ENCODE measurements around the gene CCDC28A.

CCDC28A gene

DNA sequence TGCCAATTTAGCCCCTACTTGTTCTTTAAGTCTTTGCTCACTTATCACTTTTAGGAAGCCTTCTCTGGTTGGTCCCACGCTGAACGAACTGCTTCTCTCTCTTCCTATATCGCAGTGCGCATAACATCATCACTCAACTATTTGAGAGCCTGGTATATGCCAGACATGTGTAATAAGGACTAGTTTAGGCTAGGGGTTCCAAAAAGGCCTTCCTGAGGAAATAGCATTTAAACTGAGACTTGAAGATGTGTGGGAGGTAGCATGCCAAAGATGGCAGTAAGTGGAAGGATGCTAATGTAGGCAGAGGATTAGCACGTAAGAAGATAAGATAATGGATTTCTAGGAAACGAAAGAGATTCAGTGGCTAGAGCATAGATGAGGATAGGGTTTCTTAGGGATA, 4.8 kb downstream of the CCDC28A start:
- Mint-ChIP-seq H3K4me3 (no peak overlapping the region), H3K36me3 (ENCODE audit: low read depth) (peaks cover 18% of the 10 kb centered on the region), H3K4me1 (peaks cover 10% of the 10 kb centered on the region), H3K27ac (no peak overlapping the region), H3K9me3 (no peaks in the 10 kb centered on the region), H3K27me3 (ENCODE audit: low read depth, poor library complexity) (no peaks in the 10 kb centered on the region)
- no peak for DNase-seq
- TF ChIP-seq, protein P1, sequence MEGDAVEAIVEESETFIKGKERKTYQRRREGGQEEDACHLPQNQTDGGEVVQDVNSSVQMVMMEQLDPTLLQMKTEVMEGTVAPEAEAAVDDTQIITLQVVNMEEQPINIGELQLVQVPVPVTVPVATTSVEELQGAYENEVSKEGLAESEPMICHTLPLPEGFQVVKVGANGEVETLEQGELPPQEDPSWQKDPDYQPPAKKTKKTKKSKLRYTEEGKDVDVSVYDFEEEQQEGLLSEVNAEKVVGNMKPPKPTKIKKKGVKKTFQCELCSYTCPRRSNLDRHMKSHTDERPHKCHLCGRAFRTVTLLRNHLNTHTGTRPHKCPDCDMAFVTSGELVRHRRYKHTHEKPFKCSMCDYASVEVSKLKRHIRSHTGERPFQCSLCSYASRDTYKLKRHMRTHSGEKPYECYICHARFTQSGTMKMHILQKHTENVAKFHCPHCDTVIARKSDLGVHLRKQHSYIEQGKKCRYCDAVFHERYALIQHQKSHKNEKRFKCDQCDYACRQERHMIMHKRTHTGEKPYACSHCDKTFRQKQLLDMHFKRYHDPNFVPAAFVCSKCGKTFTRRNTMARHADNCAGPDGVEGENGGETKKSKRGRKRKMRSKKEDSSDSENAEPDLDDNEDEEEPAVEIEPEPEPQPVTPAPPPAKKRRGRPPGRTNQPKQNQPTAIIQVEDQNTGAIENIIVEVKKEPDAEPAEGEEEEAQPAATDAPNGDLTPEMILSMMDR (IDR thresholded peaks at IDR 0.05) = no peak

GRCh38 chr6:138782243-138782642, 8.7 kb downstream of the CCDC28A start:
- Mint-ChIP-seq H3K9me3 (no peaks in the 10 kb centered on the region), H3K27me3 (ENCODE audit: low read depth, poor library complexity) (no peaks in the 10 kb centered on the region), H3K36me3 (ENCODE audit: low read depth) (peaks cover 28% of the 10 kb centered on the region), H3K4me3 (no peak overlapping the region), H3K27ac (no peak overlapping the region), H3K4me1 (peaks cover 3% of the 10 kb centered on the region)
- DNase-seq = no peak
- TF ChIP-seq, protein P1 (IDR thresholded peaks at IDR 0.05) = no peak

GRCh38 chr6:138785079-138785478, 11.5 kb downstream of the CCDC28A start:
- TF ChIP-seq, protein P1 (IDR thresholded peaks at IDR 0.05) = no peak
- H3K4me1 Mint-ChIP-seq = peaks cover 4% of the 10 kb centered on the region
- H3K36me3 Mint-ChIP-seq (ENCODE audit: low read depth) = peaks cover 33% of the 10 kb centered on the region

GRCh38 chr6:138785980-138786379, 12.4 kb downstream of the CCDC28A start:
- no peak overlapping the region for H3K4me3 Mint-ChIP-seq
- peaks cover 4% of the 10 kb centered on the region for H3K4me1 Mint-ChIP-seq
- TF ChIP-seq, protein P1 (IDR thresholded peaks at IDR 0.05) = no peak
- no peak for DNase-seq
- peaks cover 34% of the 10 kb centered on the region for H3K36me3 Mint-ChIP-seq (ENCODE audit: low read depth)
- no peak overlapping the region for H3K27ac Mint-ChIP-seq
- H3K9me3 Mint-ChIP-seq = no peaks in the 10 kb centered on the region
- no peaks in the 10 kb centered on the region for H3K27me3 Mint-ChIP-seq (ENCODE audit: low read depth, poor library complexity)

More at GRCh38 chr6:138785079-138785478, 11.5 kb downstream of the CCDC28A start:
- no peak overlapping the region for H3K4me3 Mint-ChIP-seq
- no peak overlapping the region for H3K27ac Mint-ChIP-seq
- no peaks in the 10 kb centered on the region for H3K9me3 Mint-ChIP-seq
- DNase-seq = no peak
- H3K27me3 Mint-ChIP-seq (ENCODE audit: low read depth, poor library complexity) = no peaks in the 10 kb centered on the region

DNA sequence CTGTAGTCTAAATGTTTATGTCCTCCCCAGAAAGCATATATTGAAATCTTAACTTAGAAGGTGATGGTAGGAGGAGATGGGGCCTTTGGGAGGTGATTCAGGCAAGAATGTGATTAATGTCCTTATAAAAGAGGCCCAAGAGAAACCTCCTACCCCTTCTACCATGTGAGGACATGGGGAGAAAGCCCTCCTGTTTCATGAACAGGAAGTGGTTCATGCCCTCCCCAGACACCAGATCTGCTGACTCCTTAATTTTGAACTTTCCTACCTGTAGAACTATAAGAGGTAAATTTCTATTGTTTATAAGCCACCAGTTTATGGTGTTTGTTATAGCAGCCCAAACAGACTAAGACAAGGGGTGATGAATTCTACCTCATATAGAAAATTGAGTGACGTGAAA, 13.6 kb downstream of the CCDC28A start:
- DNase-seq = no peak
- no peaks in the 10 kb centered on the region for H3K27me3 Mint-ChIP-seq (ENCODE audit: low read depth, poor library complexity)
- TF ChIP-seq, protein P1 (IDR thresholded peaks at IDR 0.05) = no peak
- peak overlapping the region; percentile 55 for H3K27ac Mint-ChIP-seq
- H3K4me1 Mint-ChIP-seq = peaks cover 4% of the 10 kb centered on the region
- H3K9me3 Mint-ChIP-seq = no peaks in the 10 kb centered on the region
- no peak overlapping the region for H3K4me3 Mint-ChIP-seq
- peaks cover 35% of the 10 kb centered on the region for H3K36me3 Mint-ChIP-seq (ENCODE audit: low read depth)

DNA sequence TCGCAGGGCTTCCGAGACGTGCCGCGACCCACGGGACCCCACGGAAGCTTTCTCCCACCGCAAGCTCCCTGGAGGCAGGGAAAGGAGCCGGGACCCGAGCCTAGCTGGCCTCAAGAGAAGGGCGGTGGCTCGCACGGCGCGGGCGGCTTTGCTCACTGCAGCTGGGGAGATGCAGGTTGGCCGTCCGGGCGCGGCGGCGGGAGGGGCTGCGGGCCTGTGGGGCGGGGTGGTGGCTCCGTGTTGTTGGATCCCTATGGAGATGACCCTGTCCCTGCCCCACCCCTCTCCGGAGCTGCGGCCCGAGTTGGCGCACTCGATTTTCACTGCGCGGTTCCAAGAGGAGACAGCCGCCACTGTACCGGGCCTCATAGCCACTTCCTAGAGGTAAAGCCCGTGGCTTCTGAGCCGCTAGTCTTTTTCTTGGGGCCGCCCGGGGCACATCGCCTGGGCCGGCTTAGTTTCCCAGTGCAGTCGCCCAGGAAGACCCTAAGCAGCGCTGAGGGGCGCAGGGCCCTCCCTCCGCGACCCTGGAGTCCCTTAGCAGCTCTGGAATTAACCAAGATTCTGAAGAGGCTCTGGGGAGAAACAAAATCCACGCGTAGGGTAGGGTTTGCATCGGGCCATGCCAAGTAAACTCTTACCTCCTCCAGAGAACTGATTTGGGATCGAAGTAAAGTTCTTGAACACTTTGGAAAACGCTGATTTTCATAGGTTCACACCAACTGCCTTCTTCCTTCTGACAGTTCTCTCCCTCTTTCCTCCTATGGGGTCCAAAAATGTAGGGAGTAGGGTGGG, 22.4 kb downstream of the CCDC28A start, which contains the start of gene ECT2L:
Gene ECT2L, plus strand, starts transcription at position 279 of the 795 bp plus-strand sequence. CDS start 17,188 bp downstream, outside the sequence.
- H3K9me3 Mint-ChIP-seq = no peaks in the 10 kb centered on the region
- peaks cover 7% of the 10 kb centered on the region for H3K36me3 Mint-ChIP-seq (ENCODE audit: low read depth)

More for the DNA sequence above, 22.4 kb downstream of the CCDC28A start, which contains the start of gene ECT2L:
- H3K4me1 Mint-ChIP-seq = peaks cover 5% of the 10 kb centered on the region
- H3K27me3 Mint-ChIP-seq (ENCODE audit: low read depth, poor library complexity) = peaks cover 5% of the 10 kb centered on the region
- TF ChIP-seq, protein P1 (IDR thresholded peaks at IDR 0.05) = no peak
- H3K4me3 Mint-ChIP-seq = peak within 1 kb of the TSS; percentile 80
- peak; percentile 78 for DNase-seq
- no peak within 1 kb of the TSS for H3K27ac Mint-ChIP-seq

Measured in nephron progenitor cell (in vitro differentiated cells).